HCT116 (cell line): ENCODE results near the gene RNU7-1.

Experiments used
- POLR2A ChIP-seq: IDR thresholded peaks from 2 replicates; pipeline ENCODE4 v1.7.0; 2011; ENCODE audit warnings: borderline replicate concordance; ENCODE audit not compliant: insufficient read depth, insufficient read length; ENCODE audit errors: extremely low read depth
- TCF7L2 ChIP-seq: IDR thresholded peaks from 2 replicates; pipeline ENCODE4 v1.7.0; 2011; ENCODE audit warnings: borderline replicate concordance, inconsistent platforms; ENCODE audit not compliant: insufficient read depth, insufficient read length; ENCODE audit errors: extremely low read depth
- TF ChIP-seq, protein P1 (sequence below), 3 experiments: fragments of 200-600 bp in 1 of 3; sonication (generic) in 1 of 3; IDR thresholded peaks in 2 of 3; conservative IDR thresholded peaks in 1 of 3; 2 replicates each; pipeline ENCODE4 v1.5.1; 2012 to 2017; ENCODE audit warnings: low read depth in 2 of 3, low read length in 2 of 3, antibody characterized with exemption in 1 of 3, borderline replicate concordance in 1 of 3, control low read depth in 1 of 3, mild to moderate bottlenecking in 1 of 3, mixed read lengths in 1 of 3, mixed run types in 1 of 3, moderate library complexity in 1 of 3; ENCODE audit not compliant: insufficient read depth in 1 of 3
- TF ChIP-seq, protein P2 (sequence below): IDR thresholded peaks from 2 replicates; pipeline ENCODE4 v1.6.1; 2012; ENCODE audit warnings: low read depth

DNA sequence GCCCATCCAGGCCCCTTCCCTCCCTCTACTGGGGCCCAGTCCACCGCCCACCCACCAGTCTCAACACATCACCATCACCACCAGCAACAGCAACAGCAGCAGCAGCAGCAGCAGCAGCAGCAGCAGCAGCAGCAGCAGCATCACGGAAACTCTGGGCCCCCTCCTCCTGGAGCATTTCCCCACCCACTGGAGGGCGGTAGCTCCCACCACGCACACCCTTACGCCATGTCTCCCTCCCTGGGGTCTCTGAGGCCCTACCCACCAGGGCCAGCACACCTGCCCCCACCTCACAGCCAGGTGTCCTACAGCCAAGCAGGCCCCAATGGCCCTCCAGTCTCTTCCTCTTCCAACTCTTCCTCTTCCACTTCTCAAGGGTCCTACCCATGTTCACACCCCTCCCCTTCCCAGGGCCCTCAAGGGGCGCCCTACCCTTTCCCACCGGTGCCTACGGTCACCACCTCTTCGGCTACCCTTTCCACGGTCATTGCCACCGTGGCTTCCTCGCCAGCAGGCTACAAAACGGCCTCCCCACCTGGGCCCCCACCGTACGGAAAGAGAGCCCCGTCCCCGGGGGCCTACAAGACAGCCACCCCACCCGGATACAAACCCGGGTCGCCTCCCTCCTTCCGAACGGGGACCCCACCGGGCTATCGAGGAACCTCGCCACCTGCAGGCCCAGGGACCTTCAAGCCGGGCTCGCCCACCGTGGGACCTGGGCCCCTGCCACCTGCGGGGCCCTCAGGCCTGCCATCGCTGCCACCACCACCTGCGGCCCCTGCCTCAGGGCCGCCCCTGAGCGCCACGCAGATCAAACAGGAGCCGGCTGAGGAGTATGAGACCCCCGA, 6.8 kb upstream of the RNU7-1 start:
- TF ChIP-seq, protein P1, sequence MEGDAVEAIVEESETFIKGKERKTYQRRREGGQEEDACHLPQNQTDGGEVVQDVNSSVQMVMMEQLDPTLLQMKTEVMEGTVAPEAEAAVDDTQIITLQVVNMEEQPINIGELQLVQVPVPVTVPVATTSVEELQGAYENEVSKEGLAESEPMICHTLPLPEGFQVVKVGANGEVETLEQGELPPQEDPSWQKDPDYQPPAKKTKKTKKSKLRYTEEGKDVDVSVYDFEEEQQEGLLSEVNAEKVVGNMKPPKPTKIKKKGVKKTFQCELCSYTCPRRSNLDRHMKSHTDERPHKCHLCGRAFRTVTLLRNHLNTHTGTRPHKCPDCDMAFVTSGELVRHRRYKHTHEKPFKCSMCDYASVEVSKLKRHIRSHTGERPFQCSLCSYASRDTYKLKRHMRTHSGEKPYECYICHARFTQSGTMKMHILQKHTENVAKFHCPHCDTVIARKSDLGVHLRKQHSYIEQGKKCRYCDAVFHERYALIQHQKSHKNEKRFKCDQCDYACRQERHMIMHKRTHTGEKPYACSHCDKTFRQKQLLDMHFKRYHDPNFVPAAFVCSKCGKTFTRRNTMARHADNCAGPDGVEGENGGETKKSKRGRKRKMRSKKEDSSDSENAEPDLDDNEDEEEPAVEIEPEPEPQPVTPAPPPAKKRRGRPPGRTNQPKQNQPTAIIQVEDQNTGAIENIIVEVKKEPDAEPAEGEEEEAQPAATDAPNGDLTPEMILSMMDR (IDR thresholded peaks at IDR 0.05 in 2 of 3, conservative IDR thresholded peaks at IDR 0.05 in 1 of 3; ENCODE audit: borderline replicate concordance in 1 of 3, insufficient read depth in 1 of 3, low read depth in 2 of 3, low read length in 2 of 3), result no peak
- TF ChIP-seq, protein P2, sequence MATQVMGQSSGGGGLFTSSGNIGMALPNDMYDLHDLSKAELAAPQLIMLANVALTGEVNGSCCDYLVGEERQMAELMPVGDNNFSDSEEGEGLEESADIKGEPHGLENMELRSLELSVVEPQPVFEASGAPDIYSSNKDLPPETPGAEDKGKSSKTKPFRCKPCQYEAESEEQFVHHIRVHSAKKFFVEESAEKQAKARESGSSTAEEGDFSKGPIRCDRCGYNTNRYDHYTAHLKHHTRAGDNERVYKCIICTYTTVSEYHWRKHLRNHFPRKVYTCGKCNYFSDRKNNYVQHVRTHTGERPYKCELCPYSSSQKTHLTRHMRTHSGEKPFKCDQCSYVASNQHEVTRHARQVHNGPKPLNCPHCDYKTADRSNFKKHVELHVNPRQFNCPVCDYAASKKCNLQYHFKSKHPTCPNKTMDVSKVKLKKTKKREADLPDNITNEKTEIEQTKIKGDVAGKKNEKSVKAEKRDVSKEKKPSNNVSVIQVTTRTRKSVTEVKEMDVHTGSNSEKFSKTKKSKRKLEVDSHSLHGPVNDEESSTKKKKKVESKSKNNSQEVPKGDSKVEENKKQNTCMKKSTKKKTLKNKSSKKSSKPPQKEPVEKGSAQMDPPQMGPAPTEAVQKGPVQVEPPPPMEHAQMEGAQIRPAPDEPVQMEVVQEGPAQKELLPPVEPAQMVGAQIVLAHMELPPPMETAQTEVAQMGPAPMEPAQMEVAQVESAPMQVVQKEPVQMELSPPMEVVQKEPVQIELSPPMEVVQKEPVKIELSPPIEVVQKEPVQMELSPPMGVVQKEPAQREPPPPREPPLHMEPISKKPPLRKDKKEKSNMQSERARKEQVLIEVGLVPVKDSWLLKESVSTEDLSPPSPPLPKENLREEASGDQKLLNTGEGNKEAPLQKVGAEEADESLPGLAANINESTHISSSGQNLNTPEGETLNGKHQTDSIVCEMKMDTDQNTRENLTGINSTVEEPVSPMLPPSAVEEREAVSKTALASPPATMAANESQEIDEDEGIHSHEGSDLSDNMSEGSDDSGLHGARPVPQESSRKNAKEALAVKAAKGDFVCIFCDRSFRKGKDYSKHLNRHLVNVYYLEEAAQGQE, result no peak
- no peak for TF ChIP-seq TCF7L2
- TF ChIP-seq POLR2A, result no peak
